ENCODE results near the gene PRR15L. TPM values are rescaled to one million over a fixed set of nuclear protein-coding genes. Genes with fewer than 3 reads are reported as not detected.

The PRR15L gene
- total and polyA plus RNA-seq, 2 of the 8 experiments (the other 6 are each of a cell fraction or from before 2014, with no cell fraction given) = 0.26 to 1.1 TPM

DNA sequence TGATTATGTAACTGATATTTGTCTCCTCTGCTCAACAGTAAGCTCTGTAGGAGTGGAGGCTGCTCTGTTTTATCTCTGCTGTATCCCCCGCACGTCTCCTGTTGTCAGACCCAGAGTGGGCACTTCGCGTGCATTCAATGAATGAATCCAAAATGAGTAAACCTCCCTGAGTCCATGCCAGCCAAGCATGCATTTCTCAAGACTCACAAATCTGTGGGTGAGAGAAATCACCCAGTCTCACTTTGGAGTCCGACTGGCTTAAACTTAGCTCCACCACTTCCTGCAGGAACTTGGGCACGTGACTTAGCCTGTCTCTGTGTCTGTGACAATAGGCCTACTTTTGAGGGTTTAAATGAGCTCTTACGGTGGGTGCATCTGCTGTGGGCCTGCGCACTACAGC, 12.6 kb downstream of the PRR15L start:
- no peak for FAIRE-seq
- no peaks in the 10 kb centered on the region for H3K79me1 ChIP-seq (ENCODE audit: low read depth, low read length)
- no peak overlapping the region for H2BK5ac ChIP-seq (ENCODE audit: low read depth, low read length)
- H3K23me2 ChIP-seq (ENCODE audit: low read depth, low read length) = no peaks in the 10 kb centered on the region; the same call in 1 of the 2 replicates
- H3K36me3 ChIP-seq (ENCODE audit: control insufficient read depth in 2 of 4, insufficient read depth in 4 of 4, low read length in 3 of 4) = no peaks in the 10 kb centered on the region; a peak in 1 of 8 replicates
- H3K23ac ChIP-seq (ENCODE audit: insufficient read length) = no peak overlapping the region
- H3K9me3 ChIP-seq (ENCODE audit: insufficient read depth in 2 of 2, low read depth in 1 of 2, low read length in 1 of 2) = no peaks in the 10 kb centered on the region
- ChIA-PET POLR2A (ENCODE audit: partially characterized antibody) (interaction anchor here (0.8 to 2.2 kb wide), 4 partner anchors 9 to 110 kb away, joined by 3 to 7 read pairs (median 4); partner anchors contain the start of genes CDK5RAP3 and PRR15L), CTCF (ENCODE audit: partially characterized antibody) (interaction anchor here (0.9 to 28.0 kb wide), 9 partner anchors 8 to 99 kb away, joined by 3 to 1010 read pairs (median 35); partner anchors contain the start of genes CDK5RAP3, PRR15L, SCRN2 and SP2)
- no peak overlapping the region for H2BK120ac ChIP-seq (replicated peaks; ENCODE audit: low read depth, low read length)
- H3K14ac ChIP-seq (ENCODE audit: insufficient read length) = no peak overlapping the region
- H3K4me1 ChIP-seq (replicated peaks in 1 of 4; ENCODE audit: control insufficient read depth in 3 of 4, insufficient read depth in 4 of 4, low read length in 3 of 4) = peaks cover 0 to 8% (median 4%) of the 10 kb centered on the region in 4 experiments; a peak in 4 of 7 replicates
- 90% methylated on average over 8 of the region's 8 CpGs; no CpG with 5 or more reads in 1 of the 2 experiments for WGBS, 2 experiments (ENCODE audit: extremely low coverage in 1 of 2, insufficient coverage in 1 of 2, insufficient read length in 1 of 2, insufficient replicate concordance in 2 of 2, low coverage in 1 of 2, low lambda C conversion rate in 2 of 2, missing lambda C conversion rate in 1 of 2)
- peaks cover 0 to 14% (median 6%) of the 10 kb centered on the region in 4 experiments; a peak in 5 of 7 replicates for H3K27me3 ChIP-seq (replicated peaks in 1 of 4; ENCODE audit: control insufficient read depth in 3 of 4, extremely low read depth in 1 of 4, insufficient read depth in 3 of 4, low read length in 3 of 4)
- no peak overlapping the region for H4K8ac ChIP-seq (ENCODE audit: extremely low read depth, insufficient read depth, low read length)
- no peak overlapping the region for H3K4me3 ChIP-seq (ENCODE audit: extremely low read depth in 1 of 4, insufficient read depth in 2 of 4, low read depth in 3 of 4, low read length in 4 of 4)
- no peaks in the 10 kb centered on the region for H3K79me2 ChIP-seq (ENCODE audit: control insufficient read depth in 1 of 2, insufficient read depth in 2 of 2, low read length in 2 of 2)
- no peak overlapping the region for H4K91ac ChIP-seq (replicated peaks; ENCODE audit: insufficient read length, low read length)
- H2AK5ac ChIP-seq (ENCODE audit: low read depth, low read length) = no peak overlapping the region
- no peak overlapping the region for H2AFZ ChIP-seq (ENCODE audit: low read length)
- no peak overlapping the region for H2BK12ac ChIP-seq (ENCODE audit: low read depth, low read length)
- no peak overlapping the region for H3K27ac ChIP-seq (ENCODE audit: low read depth, low read length)
- H3K18ac ChIP-seq (ENCODE audit: extremely low read depth, low read length) = no peak overlapping the region
- no peak overlapping the region for H2BK15ac ChIP-seq (ENCODE audit: low read length)
- H2BK20ac ChIP-seq (ENCODE audit: low read length) = no peak overlapping the region
- no peak overlapping the region for H3K56ac ChIP-seq (replicated peaks; ENCODE audit: insufficient read length, low read depth, low read length)
- no peak overlapping the region for H3K4ac ChIP-seq (replicated peaks; ENCODE audit: insufficient read length, low read depth, low read length)
- DNase-seq (ENCODE audit: low read depth in 1 of 2, low spot score in 2 of 2) = no peak
- no peak overlapping the region for H3K4me2 ChIP-seq (ENCODE audit: insufficient read depth in 1 of 2, low read depth in 2 of 2, low read length in 2 of 2)
- no peaks in the 10 kb centered on the region for H4K20me1 ChIP-seq (replicated peaks in 1 of 2; ENCODE audit: control insufficient read depth in 1 of 2, insufficient read depth in 2 of 2, low read length in 2 of 2)
- H4K5ac ChIP-seq (ENCODE audit: insufficient read length, low read depth, low read length) = no peak overlapping the region
- H3K9ac ChIP-seq (replicated peaks in 1 of 4; ENCODE audit: extremely low read depth in 1 of 4, low read depth in 3 of 4, low read length in 3 of 4) = no peak overlapping the region
- TF ChIP-seq PHF8 (conservative IDR thresholded peaks at IDR 0.05; ENCODE audit: low read depth, low read length) (no peak), KDM1A (IDR thresholded peaks at IDR 0.05; ENCODE audit: borderline replicate concordance, low read length) (no peak), YY1 (IDR thresholded peaks at IDR 0.05; ENCODE audit: low read depth, low read length) (no peak), E2F6 (IDR thresholded peaks at IDR 0.05) (no peak), SP4 (IDR thresholded peaks at IDR 0.05; ENCODE audit: low read length) (no peak), EZH2 (IDR thresholded peaks at IDR 0.05; ENCODE audit: low read depth, low read length, severe bottlenecking) (no peak), JUND (IDR thresholded peaks at IDR 0.05; ENCODE audit: low read length) (no peak), HDAC2 (IDR thresholded peaks at IDR 0.05; ENCODE audit: borderline replicate concordance in 1 of 2, low read depth in 2 of 2, low read length in 2 of 2) (no peak), JUN (IDR thresholded peaks at IDR 0.05; ENCODE audit: low read depth, low read length) (no peak), BCL11A (IDR thresholded peaks at IDR 0.05; ENCODE audit: low read depth in 2 of 2, low read length in 2 of 2) (no peak), HDAC6 (IDR thresholded peaks at IDR 0.05; ENCODE audit: low read depth, low read length) (no peak), SUZ12 (IDR thresholded peaks at IDR 0.05; ENCODE audit: low read length) (no peak), SP1 (IDR thresholded peaks at IDR 0.05; ENCODE audit: low read depth, low read length) (no peak), KDM5A (IDR thresholded peaks at IDR 0.05; ENCODE audit: low read length) (no peak)

Measured in H1 (cell line).